ENCODE measurements around the gene HIVEP3. TPM values are rescaled to one million over a fixed set of nuclear protein-coding genes. Genes with fewer than 3 reads are reported as not detected.

Gene HIVEP3
- total and polyA plus RNA-seq, 8 donors: 1.8 to 65.3 (median 3.8) TPM

DNA sequence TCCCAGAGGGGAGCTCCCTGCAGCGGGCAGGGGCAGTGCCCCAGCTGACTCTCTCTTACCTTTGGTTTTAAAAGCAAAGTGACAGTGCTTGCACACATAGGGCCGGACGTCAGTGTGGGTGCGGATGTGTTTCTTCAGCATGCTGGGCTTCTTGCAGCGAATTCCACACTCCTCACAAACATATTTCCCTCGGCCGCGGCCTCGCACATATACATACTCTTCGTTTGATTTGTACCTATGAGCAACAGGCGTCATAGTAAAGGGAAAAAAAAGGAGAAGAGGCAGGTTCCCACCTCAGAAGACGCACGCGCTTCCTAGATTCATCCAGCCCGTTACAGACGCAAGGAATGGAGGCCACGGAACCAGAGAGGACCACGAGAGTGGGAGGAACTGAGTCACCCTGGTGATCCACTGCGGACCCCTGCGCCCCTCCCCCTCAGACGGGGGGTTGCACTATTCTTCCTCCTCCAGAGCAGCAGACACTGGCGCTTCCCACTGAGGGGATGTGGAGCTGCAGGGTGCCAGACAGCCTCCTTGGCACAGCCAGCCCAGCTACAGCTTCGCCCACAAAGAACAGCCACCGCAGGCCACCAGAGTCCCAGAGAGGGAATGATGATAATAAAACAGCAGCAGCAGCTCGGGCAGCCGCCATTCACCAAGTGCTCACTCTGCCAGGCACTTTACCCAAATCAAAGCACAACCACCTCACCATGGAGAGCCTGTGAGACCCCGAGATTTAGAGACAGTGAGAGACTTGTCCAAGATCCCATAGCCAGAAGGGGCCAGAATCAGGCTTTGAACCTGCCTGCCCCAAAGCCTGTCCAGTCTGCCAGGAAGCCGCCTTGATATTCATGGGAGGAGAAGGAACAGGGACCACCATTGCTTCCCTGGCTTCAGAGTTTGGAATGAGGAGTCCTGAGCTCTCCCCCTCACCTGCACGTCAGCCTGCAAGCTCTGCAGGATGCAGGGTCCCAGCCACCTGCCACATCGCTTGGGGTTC is 393.7 kb downstream of the HIVEP3 start:
- Histone ChIP-seq H3K27me3 (no peaks in the 10 kb centered on the region), H3K4me1 (no peaks in the 10 kb centered on the region), H3K9me3 (no peaks in the 10 kb centered on the region), H3K27ac (no peak overlapping the region), H3K36me3 (peaks cover 0 to 13% (median 0%) of the 10 kb centered on the region in 4 donors), H3K4me3 (no peak overlapping the region)
- no peak for TF ChIP-seq POLR2AphosphoS5 (IDR thresholded peaks at IDR 0.05)
- TF ChIP-seq, protein P1, sequence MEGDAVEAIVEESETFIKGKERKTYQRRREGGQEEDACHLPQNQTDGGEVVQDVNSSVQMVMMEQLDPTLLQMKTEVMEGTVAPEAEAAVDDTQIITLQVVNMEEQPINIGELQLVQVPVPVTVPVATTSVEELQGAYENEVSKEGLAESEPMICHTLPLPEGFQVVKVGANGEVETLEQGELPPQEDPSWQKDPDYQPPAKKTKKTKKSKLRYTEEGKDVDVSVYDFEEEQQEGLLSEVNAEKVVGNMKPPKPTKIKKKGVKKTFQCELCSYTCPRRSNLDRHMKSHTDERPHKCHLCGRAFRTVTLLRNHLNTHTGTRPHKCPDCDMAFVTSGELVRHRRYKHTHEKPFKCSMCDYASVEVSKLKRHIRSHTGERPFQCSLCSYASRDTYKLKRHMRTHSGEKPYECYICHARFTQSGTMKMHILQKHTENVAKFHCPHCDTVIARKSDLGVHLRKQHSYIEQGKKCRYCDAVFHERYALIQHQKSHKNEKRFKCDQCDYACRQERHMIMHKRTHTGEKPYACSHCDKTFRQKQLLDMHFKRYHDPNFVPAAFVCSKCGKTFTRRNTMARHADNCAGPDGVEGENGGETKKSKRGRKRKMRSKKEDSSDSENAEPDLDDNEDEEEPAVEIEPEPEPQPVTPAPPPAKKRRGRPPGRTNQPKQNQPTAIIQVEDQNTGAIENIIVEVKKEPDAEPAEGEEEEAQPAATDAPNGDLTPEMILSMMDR (IDR thresholded peaks at IDR 0.05): no peak
- no peak for TF ChIP-seq EP300 (IDR thresholded peaks at IDR 0.05)
- no peak for TF ChIP-seq POLR2A (IDR thresholded peaks at IDR 0.05)
- WGBS, 5 donors: 88 to 89% (median 88%) methylated on average over 26 to 30 of the region's 30 CpGs
- DNase-seq: no peak
- intact Hi-C loops (cut with DNase I; ENCODE audit: low total_unique reads): no loop called here

DNA sequence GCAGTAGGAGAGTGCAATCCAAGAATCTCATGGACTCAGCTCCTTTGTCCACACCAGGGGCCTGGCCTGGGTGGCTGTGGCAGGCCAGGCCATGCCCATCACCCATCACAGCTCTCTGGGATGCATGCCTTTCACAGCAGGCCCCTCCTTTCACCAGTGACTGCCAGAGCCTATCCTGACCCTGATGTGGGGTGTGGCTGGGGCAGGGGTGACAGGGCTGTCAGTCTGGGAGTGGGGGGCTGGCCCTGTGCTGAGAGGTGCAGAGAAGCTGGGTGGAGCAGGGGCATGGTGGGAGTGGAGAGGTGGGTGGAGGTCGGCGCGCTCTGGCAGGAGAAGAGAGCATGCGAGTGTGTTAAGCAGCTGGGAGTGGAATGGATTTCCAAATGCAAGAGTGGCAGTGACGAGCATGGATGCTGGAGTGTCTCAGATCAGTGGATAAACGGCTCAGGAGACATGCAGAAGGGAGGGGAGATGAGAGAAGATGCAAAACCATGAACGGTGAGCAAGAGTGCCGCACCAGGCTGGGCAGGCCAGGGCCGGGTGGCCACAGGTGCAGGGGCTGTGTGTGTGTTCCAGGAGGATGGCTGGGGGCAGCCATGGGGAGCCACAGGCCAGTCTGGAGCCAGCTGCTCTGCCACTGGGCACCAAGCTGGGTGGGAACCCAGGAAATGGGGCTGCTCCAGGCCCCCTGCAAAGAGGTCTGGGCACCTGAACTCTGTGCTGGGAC is 394.6 kb downstream of the HIVEP3 start:
- WGBS, 5 donors: 77 to 83% (median 82%) methylated on average over 9 of the region's 9 CpGs
- H3K4me3 ChIP-seq: no peak overlapping the region
- no peak overlapping the region for H3K27ac ChIP-seq
- TF ChIP-seq POLR2AphosphoS5 (IDR thresholded peaks at IDR 0.05): no peak
- no peak for TF ChIP-seq EP300 (IDR thresholded peaks at IDR 0.05)
- no peak for TF ChIP-seq POLR2A (IDR thresholded peaks at IDR 0.05)
- TF ChIP-seq, protein P1 (IDR thresholded peaks at IDR 0.05): no peak
- no peaks in the 10 kb centered on the region for H3K4me1 ChIP-seq
- H3K9me3 ChIP-seq: no peaks in the 10 kb centered on the region
- H3K36me3 ChIP-seq: peaks cover 0 to 13% (median 0%) of the 10 kb centered on the region in 4 donors
- no peaks in the 10 kb centered on the region for H3K27me3 ChIP-seq
- intact Hi-C loops (cut with DNase I; ENCODE audit: low total_unique reads): no loop called here
- DNase-seq: no peak

DNA sequence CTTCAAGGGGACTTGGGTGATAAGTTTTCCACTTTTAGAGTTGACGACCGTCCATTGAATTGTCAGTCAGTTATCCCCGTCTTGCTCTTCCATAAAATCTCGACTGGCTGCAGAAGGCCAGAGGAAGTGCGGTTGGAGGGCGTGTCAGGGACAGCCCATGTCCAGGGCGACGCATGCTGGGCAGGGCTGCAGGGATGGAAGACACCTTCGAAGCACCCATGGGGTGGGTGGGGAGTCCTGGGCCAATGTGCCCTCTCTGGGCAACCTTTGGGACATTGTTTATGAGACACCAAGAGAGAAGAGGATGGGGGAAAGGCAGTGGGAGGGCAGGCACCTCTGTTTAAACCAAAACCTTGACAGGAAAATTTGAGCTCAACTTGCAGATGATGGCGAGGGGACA is 395.7 kb downstream of the HIVEP3 start:
- Histone ChIP-seq H3K36me3 (peaks cover 0 to 13% (median 0%) of the 10 kb centered on the region in 4 donors), H3K27me3 (no peaks in the 10 kb centered on the region), H3K4me1 (no peaks in the 10 kb centered on the region), H3K4me3 (no peak overlapping the region), H3K9me3 (no peaks in the 10 kb centered on the region), H3K27ac (no peak overlapping the region)
- DNase-seq: no peak
- TF ChIP-seq EP300 (IDR thresholded peaks at IDR 0.05) (no peak), POLR2A (IDR thresholded peaks at IDR 0.05) (no peak), POLR2AphosphoS5 (IDR thresholded peaks at IDR 0.05) (no peak)
- TF ChIP-seq, protein P1 (IDR thresholded peaks at IDR 0.05): no peak
- WGBS, 5 donors: 80 to 84% (median 81%) methylated on average over 10 of the region's 10 CpGs
- intact Hi-C loops (cut with DNase I; ENCODE audit: low total_unique reads): no loop called here

DNA sequence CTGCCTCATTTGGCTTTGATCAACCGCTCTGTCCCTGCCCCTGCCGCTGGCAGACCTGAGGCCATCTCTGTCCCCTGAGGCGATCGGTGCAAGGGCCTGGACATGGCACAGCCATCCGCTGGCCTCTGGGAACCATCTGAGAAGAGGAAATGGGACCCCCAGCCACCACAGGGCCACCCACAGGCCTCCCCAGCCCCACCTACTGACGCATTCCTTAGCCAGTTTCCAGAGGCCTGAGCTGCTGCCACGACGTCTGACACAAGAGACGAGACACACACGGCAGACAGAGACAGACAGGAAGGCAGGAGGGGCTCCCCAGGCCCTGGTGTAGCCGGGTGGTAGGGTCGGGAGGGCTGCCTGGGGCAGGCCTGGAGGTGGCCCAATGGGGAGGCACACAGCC is 397.0 kb downstream of the HIVEP3 start:
- peaks cover under 1 to 7% (median 4%) of the 10 kb centered on the region in 4 donors for H3K4me1 ChIP-seq
- no peaks in the 10 kb centered on the region for H3K27me3 ChIP-seq
- no peak overlapping the region for H3K27ac ChIP-seq
- 77 to 83% (median 80%) methylated on average over 1 to 12 of the region's 12 CpGs for WGBS, 5 donors
- H3K36me3 ChIP-seq: peaks cover 0 to 13% (median 0%) of the 10 kb centered on the region in 4 donors
- no peaks in the 10 kb centered on the region for H3K9me3 ChIP-seq
- TF ChIP-seq POLR2AphosphoS5 (IDR thresholded peaks at IDR 0.05) (no peak), POLR2A (IDR thresholded peaks at IDR 0.05) (no peak), EP300 (IDR thresholded peaks at IDR 0.05) (no peak)
- TF ChIP-seq, protein P1 (IDR thresholded peaks at IDR 0.05): no peak
- no peak overlapping the region for H3K4me3 ChIP-seq
- intact Hi-C loops (cut with DNase I; ENCODE audit: low total_unique reads): no loop called here
- no peak for DNase-seq
